ENCODE measurements around the gene ZNF536. TPM values are rescaled to one million over a fixed set of nuclear protein-coding genes. Genes with fewer than 3 reads are reported as not detected.

Gene ZNF536
- total and polyA plus RNA-seq, 10 of the 15 experiments (the other 5 are each of a cell fraction or from before 2014, with no cell fraction given), result not detected

DNA sequence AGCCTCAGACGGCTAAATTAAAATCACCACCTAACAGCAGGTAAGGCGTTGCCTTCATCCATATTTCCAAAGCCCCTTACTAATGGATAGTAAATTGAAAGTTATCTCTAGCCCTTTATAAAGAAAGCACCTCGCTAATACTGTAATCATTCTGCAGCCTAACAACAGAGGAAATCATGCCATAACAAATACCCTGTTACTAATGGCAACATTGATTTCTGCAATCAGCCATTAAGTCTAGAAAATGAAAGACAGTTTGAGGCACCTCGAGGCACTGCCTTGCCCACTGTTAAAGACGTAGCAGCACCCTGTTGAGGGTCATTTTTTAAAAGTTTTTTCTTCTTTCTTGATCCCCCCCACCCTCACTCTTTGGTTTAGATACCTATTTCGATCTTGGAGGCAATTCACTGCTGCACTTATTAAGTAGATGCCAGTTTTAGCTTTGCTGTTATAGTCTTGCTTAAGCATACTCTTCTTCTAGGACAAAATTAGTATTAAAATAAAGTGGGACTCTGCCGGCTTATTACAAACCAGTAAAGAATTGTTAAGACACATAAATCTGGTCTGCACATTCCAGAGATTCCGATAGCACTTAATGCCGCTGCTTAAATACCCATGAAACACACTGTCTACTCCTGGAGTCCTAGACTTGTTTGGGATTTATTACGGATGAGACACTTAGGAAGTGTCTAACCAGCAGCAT, 74.8 kb downstream of the ZNF536 start (continued):
- TF ChIP-seq, protein P1, sequence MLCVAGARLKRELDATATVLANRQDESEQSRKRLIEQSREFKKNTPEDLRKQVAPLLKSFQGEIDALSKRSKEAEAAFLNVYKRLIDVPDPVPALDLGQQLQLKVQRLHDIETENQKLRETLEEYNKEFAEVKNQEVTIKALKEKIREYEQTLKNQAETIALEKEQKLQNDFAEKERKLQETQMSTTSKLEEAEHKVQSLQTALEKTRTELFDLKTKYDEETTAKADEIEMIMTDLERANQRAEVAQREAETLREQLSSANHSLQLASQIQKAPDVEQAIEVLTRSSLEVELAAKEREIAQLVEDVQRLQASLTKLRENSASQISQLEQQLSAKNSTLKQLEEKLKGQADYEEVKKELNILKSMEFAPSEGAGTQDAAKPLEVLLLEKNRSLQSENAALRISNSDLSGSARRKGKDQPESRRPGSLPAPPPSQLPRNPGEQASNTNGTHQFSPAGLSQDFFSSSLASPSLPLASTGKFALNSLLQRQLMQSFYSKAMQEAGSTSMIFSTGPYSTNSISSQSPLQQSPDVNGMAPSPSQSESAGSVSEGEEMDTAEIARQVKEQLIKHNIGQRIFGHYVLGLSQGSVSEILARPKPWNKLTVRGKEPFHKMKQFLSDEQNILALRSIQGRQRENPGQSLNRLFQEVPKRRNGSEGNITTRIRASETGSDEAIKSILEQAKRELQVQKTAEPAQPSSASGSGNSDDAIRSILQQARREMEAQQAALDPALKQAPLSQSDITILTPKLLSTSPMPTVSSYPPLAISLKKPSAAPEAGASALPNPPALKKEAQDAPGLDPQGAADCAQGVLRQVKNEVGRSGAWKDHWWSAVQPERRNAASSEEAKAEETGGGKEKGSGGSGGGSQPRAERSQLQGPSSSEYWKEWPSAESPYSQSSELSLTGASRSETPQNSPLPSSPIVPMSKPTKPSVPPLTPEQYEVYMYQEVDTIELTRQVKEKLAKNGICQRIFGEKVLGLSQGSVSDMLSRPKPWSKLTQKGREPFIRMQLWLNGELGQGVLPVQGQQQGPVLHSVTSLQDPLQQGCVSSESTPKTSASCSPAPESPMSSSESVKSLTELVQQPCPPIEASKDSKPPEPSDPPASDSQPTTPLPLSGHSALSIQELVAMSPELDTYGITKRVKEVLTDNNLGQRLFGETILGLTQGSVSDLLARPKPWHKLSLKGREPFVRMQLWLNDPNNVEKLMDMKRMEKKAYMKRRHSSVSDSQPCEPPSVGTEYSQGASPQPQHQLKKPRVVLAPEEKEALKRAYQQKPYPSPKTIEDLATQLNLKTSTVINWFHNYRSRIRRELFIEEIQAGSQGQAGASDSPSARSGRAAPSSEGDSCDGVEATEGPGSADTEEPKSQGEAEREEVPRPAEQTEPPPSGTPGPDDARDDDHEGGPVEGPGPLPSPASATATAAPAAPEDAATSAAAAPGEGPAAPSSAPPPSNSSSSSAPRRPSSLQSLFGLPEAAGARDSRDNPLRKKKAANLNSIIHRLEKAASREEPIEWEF (IDR thresholded peaks at IDR 0.05; ENCODE audit: insufficient replicate concordance, low read depth, low read length), result no peak

DNA sequence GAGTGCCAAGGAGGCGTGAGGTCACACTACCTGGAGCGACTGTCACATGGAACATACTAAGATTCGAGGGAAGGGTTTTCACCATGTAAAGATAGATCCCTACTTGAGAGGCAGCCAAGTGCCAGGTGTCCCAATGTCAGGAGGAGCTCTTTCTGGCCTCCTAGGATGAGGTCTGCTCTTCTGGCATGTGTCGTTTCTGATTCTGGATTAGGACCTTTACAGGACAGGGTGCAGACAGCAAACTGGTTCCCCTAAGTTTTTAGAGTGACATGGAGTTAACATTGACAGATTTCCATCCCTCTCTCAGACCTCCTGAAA, 75.3 kb downstream of the ZNF536 start:
- POLR2A ChIA-PET, result no interaction called here
- Histone ChIP-seq H2AFZ (ENCODE audit: control insufficient read depth, low read depth, low read length) (no peak overlapping the region), H3K79me2 (ENCODE audit: control insufficient read depth, insufficient read depth, low read length) (no peaks in the 10 kb centered on the region), H3K4me1 (ENCODE audit: control insufficient read depth, insufficient read depth, low read length) (no peaks in the 10 kb centered on the region), H3K36me3 (ENCODE audit: control insufficient read depth in 2 of 2, insufficient read depth in 2 of 2, low read length in 1 of 2) (no peaks in the 10 kb centered on the region), H3K9ac (ENCODE audit: control insufficient read depth, insufficient read depth, low read length) (no peak overlapping the region), H3K4me3 (no peak overlapping the region), H3K9me3 (replicated peaks; ENCODE audit: control insufficient read depth, insufficient read depth, low read length) (no peaks in the 10 kb centered on the region; the same call in 2 of the 3 replicates), H3K27ac (ENCODE audit: control insufficient read depth, insufficient read depth) (no peak overlapping the region), H3K4me2 (ENCODE audit: control insufficient read depth, insufficient read depth) (no peak overlapping the region), H4K20me1 (ENCODE audit: control insufficient read depth, insufficient read depth) (no peaks in the 10 kb centered on the region), H3K27me3 (replicated peaks in 1 of 2; ENCODE audit: control insufficient read depth in 2 of 2, insufficient read depth in 2 of 2, low read length in 1 of 2) (no peaks in the 10 kb centered on the region)
- in situ Hi-C loops (cut with MboI) (no loop called here), intact Hi-C loops (cut with micrococcal nuclease; ENCODE audit: unreplicated experiment) (no loop called here)
- CTCF ChIA-PET, result no interaction called here
- no peak for DNase-seq (ENCODE audit: low read depth, low spot score)
- ATAC-seq, result no peak
- RAD21 ChIA-PET (ENCODE audit: unreplicated experiment), result no interaction called here
- no peak for FAIRE-seq
- 43% methylated on average over 4 of the region's 4 CpGs for WGBS (ENCODE audit: insufficient coverage, insufficient replicate concordance, low lambda C conversion rate, missing lambda C conversion rate)
- no TSS peak for BruUV-seq (replicated peaks)
- SMC1A ChIA-PET (ENCODE audit: uncharacterized antibody, unreplicated experiment), result no interaction called here
- TF ChIP-seq MTA2 (IDR thresholded peaks at IDR 0.05; ENCODE audit: low read depth), result no peak
- no peak for TF ChIP-seq NFYB (IDR thresholded peaks at IDR 0.05; ENCODE audit: insufficient read depth, low read depth, low read length)
- TF ChIP-seq RELA (IDR thresholded peaks at IDR 0.05; ENCODE audit: borderline replicate concordance, partially characterized antibody), result no peak
- TF ChIP-seq RFX5 (IDR thresholded peaks at IDR 0.05; ENCODE audit: low read depth, low read length), result no peak
- no peak for TF ChIP-seq ATF7 (IDR thresholded peaks at IDR 0.05; ENCODE audit: low read depth)
- TF ChIP-seq ETV6 (conservative IDR thresholded peaks at IDR 0.05 in 1 of 2, IDR thresholded peaks at IDR 0.05 in 1 of 2; ENCODE audit: borderline replicate concordance in 1 of 2, low read depth in 1 of 2), result no peak
- TF ChIP-seq, protein P2, sequence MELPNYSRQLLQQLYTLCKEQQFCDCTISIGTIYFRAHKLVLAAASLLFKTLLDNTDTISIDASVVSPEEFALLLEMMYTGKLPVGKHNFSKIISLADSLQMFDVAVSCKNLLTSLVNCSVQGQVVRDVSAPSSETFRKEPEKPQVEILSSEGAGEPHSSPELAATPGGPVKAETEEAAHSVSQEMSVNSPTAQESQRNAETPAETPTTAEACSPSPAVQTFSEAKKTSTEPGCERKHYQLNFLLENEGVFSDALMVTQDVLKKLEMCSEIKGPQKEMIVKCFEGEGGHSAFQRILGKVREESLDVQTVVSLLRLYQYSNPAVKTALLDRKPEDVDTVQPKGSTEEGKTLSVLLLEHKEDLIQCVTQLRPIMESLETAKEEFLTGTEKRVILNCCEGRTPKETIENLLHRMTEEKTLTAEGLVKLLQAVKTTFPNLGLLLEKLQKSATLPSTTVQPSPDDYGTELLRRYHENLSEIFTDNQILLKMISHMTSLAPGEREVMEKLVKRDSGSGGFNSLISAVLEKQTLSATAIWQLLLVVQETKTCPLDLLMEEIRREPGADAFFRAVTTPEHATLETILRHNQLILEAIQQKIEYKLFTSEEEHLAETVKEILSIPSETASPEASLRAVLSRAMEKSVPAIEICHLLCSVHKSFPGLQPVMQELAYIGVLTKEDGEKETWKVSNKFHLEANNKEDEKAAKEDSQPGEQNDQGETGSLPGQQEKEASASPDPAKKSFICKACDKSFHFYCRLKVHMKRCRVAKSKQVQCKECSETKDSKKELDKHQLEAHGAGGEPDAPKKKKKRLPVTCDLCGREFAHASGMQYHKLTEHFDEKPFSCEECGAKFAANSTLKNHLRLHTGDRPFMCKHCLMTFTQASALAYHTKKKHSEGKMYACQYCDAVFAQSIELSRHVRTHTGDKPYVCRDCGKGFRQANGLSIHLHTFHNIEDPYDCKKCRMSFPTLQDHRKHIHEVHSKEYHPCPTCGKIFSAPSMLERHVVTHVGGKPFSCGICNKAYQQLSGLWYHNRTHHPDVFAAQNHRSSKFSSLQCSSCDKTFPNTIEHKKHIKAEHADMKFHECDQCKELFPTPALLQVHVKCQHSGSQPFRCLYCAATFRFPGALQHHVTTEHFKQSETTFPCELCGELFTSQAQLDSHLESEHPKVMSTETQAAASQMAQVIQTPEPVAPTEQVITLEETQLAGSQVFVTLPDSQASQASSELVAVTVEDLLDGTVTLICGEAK (IDR thresholded peaks at IDR 0.05; ENCODE audit: borderline replicate concordance), result no peak
- TF ChIP-seq, protein P3, sequence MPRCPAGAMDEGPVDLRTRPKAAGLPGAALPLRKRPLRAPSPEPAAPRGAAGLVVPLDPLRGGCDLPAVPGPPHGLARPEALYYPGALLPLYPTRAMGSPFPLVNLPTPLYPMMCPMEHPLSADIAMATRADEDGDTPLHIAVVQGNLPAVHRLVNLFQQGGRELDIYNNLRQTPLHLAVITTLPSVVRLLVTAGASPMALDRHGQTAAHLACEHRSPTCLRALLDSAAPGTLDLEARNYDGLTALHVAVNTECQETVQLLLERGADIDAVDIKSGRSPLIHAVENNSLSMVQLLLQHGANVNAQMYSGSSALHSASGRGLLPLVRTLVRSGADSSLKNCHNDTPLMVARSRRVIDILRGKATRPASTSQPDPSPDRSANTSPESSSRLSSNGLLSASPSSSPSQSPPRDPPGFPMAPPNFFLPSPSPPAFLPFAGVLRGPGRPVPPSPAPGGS (IDR thresholded peaks at IDR 0.05; ENCODE audit: borderline replicate concordance, insufficient read depth, low read depth, low read length, poor library complexity, severe bottlenecking), result no peak
- TF ChIP-seq BRCA1 (IDR thresholded peaks at IDR 0.05; ENCODE audit: low read depth, low read length), result no peak
